HG03280 (cell line): ENCODE data around the gene SLC25A30.
"Not testable (repeated sequence)": the region's sequence is repeated elsewhere in the genome, so short reads cannot be mapped to it uniquely, and the experiment has no call there.

Experiments
- ATAC-seq: cut with Tn5 transposase; IDR thresholded peaks from one replicate; pipeline ENCODE4 v1.9.1; 2021; ENCODE audit warnings: mild to moderate bottlenecking, moderate library complexity; ENCODE audit not compliant: unreplicated experiment

The SLC25A30 gene

GRCh38 chr13:45370922-45371406 lies 47.2 kb downstream of the SLC25A30 start:
- no peak for ATAC-seq

- ATAC-seq = no peak
Observed at GRCh38 chr13:45369116-45369515, 49.1 kb downstream of the SLC25A30 start.

DNA sequence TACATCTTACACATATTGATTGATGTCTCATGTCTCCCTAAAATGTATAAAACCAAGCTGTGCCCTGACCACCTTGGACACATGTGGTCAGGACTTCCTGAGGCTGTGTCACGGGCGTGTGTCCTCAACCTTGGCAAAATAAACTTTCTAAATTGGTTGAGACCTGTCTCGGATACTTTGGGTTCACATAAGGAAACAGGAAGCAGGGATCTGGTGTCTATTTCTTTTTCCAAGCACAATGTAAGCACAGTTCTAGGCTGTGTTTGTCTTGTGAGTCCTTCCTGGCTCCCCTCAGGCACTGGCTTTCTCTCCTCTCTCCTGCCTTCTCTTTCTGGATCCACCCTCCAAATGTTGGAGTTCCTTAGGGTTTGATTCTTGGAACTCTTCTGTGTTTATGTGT lies 49.6 kb downstream of the SLC25A30 start:
- no peak for ATAC-seq

DNA sequence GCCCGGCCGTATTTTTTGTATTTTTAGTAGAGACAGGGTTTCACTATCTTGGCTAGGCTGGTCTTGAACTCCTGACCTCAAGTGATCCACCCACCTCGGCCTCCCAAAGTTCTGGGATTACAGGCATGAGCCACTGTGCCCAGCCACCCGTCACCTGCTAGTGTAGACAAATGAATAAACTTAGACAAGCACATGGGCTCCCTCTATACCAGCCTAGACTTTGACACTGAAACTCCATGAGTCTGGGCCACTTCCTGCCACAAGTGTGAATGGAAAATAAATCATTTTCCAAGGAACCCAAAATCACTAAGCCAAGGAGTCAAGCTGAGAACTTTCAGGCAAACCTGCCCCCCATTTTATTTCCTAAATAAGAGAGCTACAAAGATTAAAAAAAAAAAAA lies 50.2 kb downstream of the SLC25A30 start:
- no peak for ATAC-seq

DNA sequence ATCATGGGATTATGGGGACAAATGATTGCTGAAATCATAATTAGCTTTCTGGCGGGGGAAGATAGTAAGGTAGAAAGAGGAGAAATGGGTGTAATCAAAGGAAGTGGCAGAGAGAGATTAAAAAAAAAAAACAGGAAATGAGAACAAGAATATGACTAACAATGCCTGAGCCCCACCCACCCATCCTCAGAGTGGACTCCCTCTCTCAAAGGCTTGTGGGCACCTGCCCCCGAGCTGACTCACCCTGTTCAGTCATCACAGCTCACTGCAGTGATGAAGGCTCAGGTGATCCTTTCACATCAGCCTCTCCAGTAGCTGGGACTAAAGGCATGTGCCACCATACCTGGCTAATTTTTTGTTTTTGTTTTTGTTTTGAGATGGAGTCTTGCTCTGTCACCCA lies 50.8 kb downstream of the SLC25A30 start:
- peak; percentile 88 for ATAC-seq

- ATAC-seq = no peak
Observed at GRCh38 chr13:45365558-45365885, 52.7 kb downstream of the SLC25A30 start.

DNA sequence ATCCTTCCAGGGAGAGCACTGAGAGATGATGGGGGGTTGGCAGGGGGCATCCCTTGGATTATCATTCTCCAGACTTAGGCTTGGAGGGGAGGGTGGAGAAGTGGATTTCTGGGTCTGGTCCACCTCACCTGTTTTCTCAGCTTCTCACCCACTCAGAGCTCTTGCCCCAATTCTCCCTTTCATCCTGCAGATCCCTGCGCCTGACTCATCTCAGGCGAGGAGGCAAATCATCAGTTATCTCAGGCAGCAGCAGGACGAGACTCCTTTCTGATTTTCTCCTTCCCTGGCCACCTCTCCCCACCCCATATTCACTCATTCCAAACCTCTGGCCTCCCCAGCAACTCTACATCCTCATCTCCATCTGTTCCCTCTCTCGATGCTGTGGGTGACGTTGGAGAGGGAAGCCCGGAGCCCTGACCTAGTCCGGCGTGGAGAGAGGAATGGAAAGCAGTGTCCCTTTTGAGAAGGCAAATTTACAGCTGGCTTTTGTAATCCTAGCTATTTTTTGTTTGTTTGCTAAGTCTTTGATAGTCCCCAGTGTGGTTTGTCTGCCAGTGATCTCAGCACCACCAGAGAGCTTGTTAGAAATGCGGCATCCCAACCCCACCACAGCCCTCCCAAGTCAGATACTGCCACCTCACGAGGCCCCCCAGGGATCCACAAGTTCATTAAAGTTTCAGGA lies 53.2 kb downstream of the SLC25A30 start:
- no peak for ATAC-seq

- no peak for ATAC-seq
Observed at GRCh38 chr13:45362939-45363338, 55.2 kb downstream of the SLC25A30 start.

GRCh38 chr13:45361596-45362206 lies 56.5 kb downstream of the SLC25A30 start:
- no peak for ATAC-seq

- ATAC-seq = no peak
Observed at GRCh38 chr13:45356966-45357672, 61.1 kb downstream of the SLC25A30 start.

GRCh38 chr13:45353895-45354294 lies 64.3 kb downstream of the SLC25A30 start:
- ATAC-seq = no peak

DNA sequence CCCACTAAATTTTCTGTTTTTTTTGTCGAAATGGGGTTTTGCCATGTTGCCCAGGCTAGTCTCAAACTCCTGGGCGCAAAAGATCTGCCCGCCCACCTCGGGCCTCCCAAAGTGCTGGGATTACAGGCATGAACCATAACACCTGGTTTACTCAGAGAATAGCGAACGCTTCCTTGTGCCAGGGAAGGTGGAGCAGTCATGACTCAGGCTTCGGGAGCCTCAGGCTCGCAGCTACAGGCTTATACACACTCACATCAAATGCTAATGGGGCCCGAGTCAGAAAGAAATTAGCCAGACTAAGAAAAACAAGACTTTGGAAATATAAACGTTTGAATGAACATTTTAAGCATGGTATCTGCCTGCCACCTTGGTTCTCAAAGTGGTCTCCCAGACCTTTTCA lies 66.1 kb downstream of the SLC25A30 start:
- ATAC-seq = no peak

GRCh38 chr13:45350152-45350551 lies 68.0 kb downstream of the SLC25A30 start:
- no peak for ATAC-seq

DNA sequence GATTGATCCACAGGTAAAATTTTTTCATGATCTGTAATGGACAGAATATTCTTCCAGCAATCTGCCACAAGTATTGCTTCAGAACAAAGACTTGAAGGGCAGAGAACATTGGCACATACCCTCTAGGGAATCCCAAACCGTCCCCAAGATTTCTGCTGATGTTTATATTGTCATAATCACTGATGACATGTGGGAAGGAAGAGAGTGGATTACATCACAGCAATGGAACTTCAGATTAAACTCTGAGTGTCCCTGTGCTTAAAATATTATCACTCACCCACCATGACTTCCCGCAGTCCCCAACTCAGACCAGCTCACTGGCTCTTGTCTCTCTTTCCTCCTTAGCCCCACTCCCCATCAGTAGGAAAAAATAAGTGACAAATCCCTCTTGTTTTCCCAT lies 68.7 kb downstream of the SLC25A30 start:
- ATAC-seq = no peak

- ATAC-seq = not testable (repeated sequence)
Observed at GRCh38 chr13:45344064-45344463, 74.1 kb downstream of the SLC25A30 start.
